Measurements from ENCODE around the gene KIF21A.

- no peak for TF ChIP-seq CTCF (IDR thresholded peaks at IDR 0.05)
- TF ChIP-seq POLR2A (IDR thresholded peaks at IDR 0.05) = no peak
Measured at GRCh38 chr12:39464976-39465695, 22.2 kb upstream of the KIF21A start.
